Neuronal stem cell (in vitro differentiated cells): Measurements from ENCODE around the gene PSTK.

Source experiments
- DNase-seq: peaks from one replicate; pipeline ENCODE4 v3.0.0-alpha.2; 2013; ENCODE audit warnings: low spot score
- H2AFZ ChIP-seq: one replicate; pipeline ENCODE4 v1.6.1; 2013; ENCODE audit warnings: mild to moderate bottlenecking, low read length, inconsistent platforms
- H2AK5ac ChIP-seq: 2 replicates; pipeline ENCODE4 v1.6.1; 2013; ENCODE audit warnings: low read depth, mild to moderate bottlenecking, inconsistent platforms, low read length, moderate library complexity, mixed read lengths
- H2BK120ac ChIP-seq: 2 replicates; pipeline ENCODE4 v1.6.1; 2013; ENCODE audit warnings: low read depth, mild to moderate bottlenecking, inconsistent platforms, low read length, moderate library complexity, mixed read lengths
- H2BK12ac ChIP-seq: one replicate; pipeline ENCODE4 v1.6.1; 2013; ENCODE audit warnings: low read length, inconsistent platforms
- H2BK15ac ChIP-seq: 2 replicates; pipeline ENCODE4 v1.6.1; 2013; ENCODE audit warnings: mild to moderate bottlenecking, low read length, inconsistent platforms, mixed read lengths
- H2BK5ac ChIP-seq: one replicate; pipeline ENCODE4 v1.6.1; 2013; ENCODE audit warnings: inconsistent platforms, mild to moderate bottlenecking, low read length, moderate library complexity
- H3K14ac ChIP-seq: one replicate; pipeline ENCODE4 v1.6.1; 2013; ENCODE audit warnings: low read length, inconsistent platforms
- H3K18ac ChIP-seq: 2 replicates; pipeline ENCODE4 v1.6.1; 2013; ENCODE audit warnings: low read length, inconsistent platforms
- H3K23ac ChIP-seq: 2 replicates; pipeline ENCODE4 v1.6.1; 2013; ENCODE audit warnings: low read depth, mild to moderate bottlenecking, mixed read lengths, low read length, inconsistent platforms; ENCODE audit not compliant: poor library complexity
- H3K27ac ChIP-seq: replicated peaks from 3 replicates; pipeline ENCODE4 v1.5.1; 2013; ENCODE audit warnings: low read length, inconsistent platforms
- H3K27me3 ChIP-seq, 3 experiments: 2 replicates each; pipeline ENCODE4 v1.6.1; 2013; ENCODE audit warnings: low read length in 3 of 3, mild to moderate bottlenecking in 2 of 3, inconsistent platforms in 1 of 3, low read depth in 1 of 3, mixed read lengths in 1 of 3, moderate library complexity in 1 of 3; ENCODE audit not compliant: control insufficient read depth in 3 of 3, insufficient read depth in 3 of 3
- H3K36me3 ChIP-seq, 2 donors: replicated peaks in 1 of 2; 2 replicates each; pipeline ENCODE4 v1.6.1; 2013; ENCODE audit warnings: low read length in 2 of 2; ENCODE audit not compliant: control insufficient read depth in 2 of 2, insufficient read depth in 2 of 2
- H3K4ac ChIP-seq: 2 replicates; pipeline ENCODE4 v1.6.1; 2013; ENCODE audit warnings: inconsistent platforms, mild to moderate bottlenecking, low read length, moderate library complexity
- H3K4me1 ChIP-seq, 2 donors: 1 replicate in 1 of 2; 2 replicates in 1 of 2; pipeline ENCODE4 v1.6.1; 2013; ENCODE audit warnings: low read length in 2 of 2, low read depth in 1 of 2; ENCODE audit not compliant: control insufficient read depth in 2 of 2, insufficient read depth in 1 of 2
- H3K4me2 ChIP-seq: one replicate; pipeline ENCODE4 v1.6.1; 2013; ENCODE audit warnings: mild to moderate bottlenecking, low read length, inconsistent platforms; ENCODE audit not compliant: insufficient read depth, poor library complexity, severe bottlenecking
- H3K4me3 ChIP-seq, 2 donors: 2 replicates each; pipeline ENCODE4 v1.5.1; 2013; ENCODE audit warnings: low read length in 2 of 2, mild to moderate bottlenecking in 2 of 2, inconsistent platforms in 1 of 2, moderate library complexity in 1 of 2
- H3K79me1 ChIP-seq: one replicate; pipeline ENCODE4 v1.6.1; 2013; ENCODE audit warnings: low read depth, mild to moderate bottlenecking, inconsistent platforms, low read length, moderate library complexity
- H3K9ac ChIP-seq: one replicate; pipeline ENCODE4 v1.6.1; 2013; ENCODE audit warnings: mild to moderate bottlenecking, low read depth, low read length, inconsistent platforms; ENCODE audit not compliant: poor library complexity
- H3K9me3 ChIP-seq, 2 donors: replicated peaks in 1 of 2; 2 replicates each; pipeline versions ENCODE3 to v1.6.1; 2013; ENCODE audit warnings: low read length in 2 of 2, mild to moderate bottlenecking in 2 of 2, inconsistent platforms in 1 of 2, low read depth in 1 of 2, mixed read lengths in 1 of 2, moderate library complexity in 1 of 2; ENCODE audit not compliant: control insufficient read depth in 2 of 2, insufficient read depth in 1 of 2
- H4K8ac ChIP-seq: one replicate; pipeline ENCODE4 v1.6.1; 2013; ENCODE audit warnings: low read depth, mild to moderate bottlenecking, inconsistent platforms, low read length, moderate library complexity
- H4K91ac ChIP-seq: one replicate; pipeline ENCODE4 v1.6.1; 2013; ENCODE audit warnings: low read length, low read depth, mild to moderate bottlenecking, inconsistent platforms; ENCODE audit not compliant: poor library complexity
- WGBS, 2 donors: extraction: QIAGEN DNeasy Blood & Tissue Kit; methylation state at CpG; one replicate each; pipeline ENCODE4 v1.1.7; 2013; ENCODE audit warnings: missing lambda C conversion rate in 2 of 2, mixed read lengths in 1 of 2; ENCODE audit not compliant: insufficient read length in 2 of 2, insufficient replicate concordance in 1 of 2; ENCODE audit errors: extremely low coverage in 2 of 2; 5-methylcytosine and 5-hydroxymethylcytosine counted together

PSTK gene

DNA sequence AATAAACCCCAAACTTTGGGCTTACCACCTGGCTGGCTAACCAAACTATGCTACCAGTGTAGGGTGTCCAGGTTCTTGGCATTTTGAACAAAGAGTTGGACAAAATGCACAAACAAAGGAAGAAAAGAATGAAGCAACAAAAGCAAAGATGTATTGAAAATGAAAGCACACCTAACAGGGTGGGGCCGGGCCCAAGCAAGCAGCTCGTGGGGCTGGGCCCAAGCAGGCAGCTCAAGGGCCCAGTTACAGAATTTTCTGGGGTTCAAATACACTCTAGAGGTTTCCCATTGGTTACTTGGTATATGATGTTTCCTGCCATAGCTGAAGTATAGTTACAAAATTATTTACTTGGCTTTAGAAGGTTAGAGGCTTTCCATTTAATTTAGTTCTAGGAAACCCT, 44.3 kb downstream of the PSTK start:
- H3K9me3 ChIP-seq: no peaks in the 10 kb centered on the region

DNA sequence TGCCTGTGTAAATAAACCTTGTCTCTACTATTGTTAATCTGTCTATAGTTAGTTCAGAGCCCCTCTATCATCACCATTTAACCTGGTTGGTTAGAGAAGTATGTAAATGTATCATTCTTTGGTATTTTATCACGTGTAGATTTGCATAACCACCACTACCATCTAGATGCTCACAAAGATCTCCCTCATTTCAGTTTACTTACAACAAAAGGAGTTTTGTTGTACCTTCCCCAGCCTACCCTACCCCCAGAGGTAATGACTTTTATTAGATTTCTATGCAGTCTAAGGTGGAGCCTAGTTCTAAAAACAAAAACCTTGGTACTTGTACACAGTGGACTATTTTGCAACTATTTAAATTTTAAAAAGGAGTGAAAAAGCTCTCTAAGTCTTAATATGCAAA, 46.1 kb downstream of the PSTK start:
- H3K27ac ChIP-seq: no peak overlapping the region
- H4K91ac ChIP-seq: no peak overlapping the region
- H3K4me2 ChIP-seq: no peak overlapping the region
- H3K9me3 ChIP-seq: no peaks in the 10 kb centered on the region
- no peaks in the 10 kb centered on the region for H3K79me1 ChIP-seq
- no peak overlapping the region for H2AFZ ChIP-seq
- H3K27me3 ChIP-seq: no peaks in the 10 kb centered on the region
- no peak overlapping the region for H2BK12ac ChIP-seq
- H2BK120ac ChIP-seq: no peak overlapping the region
- H3K4me1 ChIP-seq: peaks cover 0 to 5% of the 10 kb centered on the region in 2 donors
- no peak overlapping the region for H3K4ac ChIP-seq
- H3K18ac ChIP-seq: no peak overlapping the region
- no peak overlapping the region for H3K4me3 ChIP-seq
- no peak overlapping the region for H2AK5ac ChIP-seq
- H2BK5ac ChIP-seq: no peak overlapping the region
- H2BK15ac ChIP-seq: no peak overlapping the region
- no peak overlapping the region for H3K14ac ChIP-seq
- H3K9ac ChIP-seq: no peak overlapping the region
- H3K23ac ChIP-seq: no peak overlapping the region
- H4K8ac ChIP-seq: no peak overlapping the region
- WGBS, 2 donors: no CpG with 5 or more reads among the region's 1 CpG
- no peak for DNase-seq
- H3K36me3 ChIP-seq: no peaks in the 10 kb centered on the region

More for the DNA sequence above, 44.3 kb downstream of the PSTK start:
- no peak overlapping the region for H4K8ac ChIP-seq
- no peak overlapping the region for H3K9ac ChIP-seq
- no peak overlapping the region for H2BK15ac ChIP-seq
- H3K4me1 ChIP-seq: peaks cover 0 to 5% of the 10 kb centered on the region in 2 donors
- no peak overlapping the region for H3K14ac ChIP-seq
- H3K27ac ChIP-seq: no peak overlapping the region
- no peak overlapping the region for H3K23ac ChIP-seq
- no peak overlapping the region for H2AK5ac ChIP-seq
- no peak overlapping the region for H3K4ac ChIP-seq
- no peak overlapping the region for H2BK120ac ChIP-seq
- no peaks in the 10 kb centered on the region for H3K36me3 ChIP-seq
- H3K79me1 ChIP-seq: no peaks in the 10 kb centered on the region
- no peak overlapping the region for H2AFZ ChIP-seq
- no peak for DNase-seq
- no peaks in the 10 kb centered on the region for H3K27me3 ChIP-seq
- no peak overlapping the region for H2BK12ac ChIP-seq
- no peak overlapping the region for H3K18ac ChIP-seq
- no CpG with 5 or more reads among the region's 2 CpGs for WGBS, 2 donors
- H2BK5ac ChIP-seq: no peak overlapping the region
- no peak overlapping the region for H3K4me2 ChIP-seq
- H3K4me3 ChIP-seq: no peak overlapping the region
- no peak overlapping the region for H4K91ac ChIP-seq

DNA sequence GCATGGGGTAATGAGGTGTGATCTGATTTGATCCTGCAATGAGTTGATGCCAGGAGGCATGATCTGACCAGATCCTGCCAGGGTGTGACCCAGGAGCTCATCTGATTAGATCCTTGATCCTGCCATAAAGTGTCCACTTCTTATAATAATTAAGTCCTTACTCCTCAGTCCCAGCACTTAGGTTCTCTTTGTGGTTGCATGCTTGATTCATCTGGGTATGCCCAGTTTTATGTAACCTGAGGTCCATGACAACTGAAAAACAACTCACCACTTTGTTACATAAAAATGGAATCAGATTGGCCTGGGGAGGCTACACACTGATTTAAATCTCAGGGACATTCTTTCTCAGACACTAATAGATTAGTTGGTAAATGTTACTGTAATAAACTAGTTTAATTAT, 47.7 kb downstream of the PSTK start:
- no peak overlapping the region for H3K4ac ChIP-seq
- no peak overlapping the region for H2BK5ac ChIP-seq
- no peak overlapping the region for H3K4me3 ChIP-seq
- no peak overlapping the region for H2AK5ac ChIP-seq
- no peak overlapping the region for H3K9ac ChIP-seq
- DNase-seq: no peak
- no peak overlapping the region for H2AFZ ChIP-seq
- H2BK15ac ChIP-seq: no peak overlapping the region
- no peak overlapping the region for H2BK120ac ChIP-seq
- H3K36me3 ChIP-seq: no peaks in the 10 kb centered on the region
- H2BK12ac ChIP-seq: no peak overlapping the region
- H3K4me2 ChIP-seq: no peak overlapping the region
- H3K18ac ChIP-seq: no peak overlapping the region
- no peak overlapping the region for H4K8ac ChIP-seq
- no peaks in the 10 kb centered on the region for H3K79me1 ChIP-seq
- H3K4me1 ChIP-seq: peaks cover 0 to 5% of the 10 kb centered on the region in 2 donors
- H3K23ac ChIP-seq: no peak overlapping the region
- no peak overlapping the region for H4K91ac ChIP-seq
- H3K27me3 ChIP-seq: no peaks in the 10 kb centered on the region
- H3K9me3 ChIP-seq: no peaks in the 10 kb centered on the region
- no peak overlapping the region for H3K27ac ChIP-seq
- no peak overlapping the region for H3K14ac ChIP-seq

DNA sequence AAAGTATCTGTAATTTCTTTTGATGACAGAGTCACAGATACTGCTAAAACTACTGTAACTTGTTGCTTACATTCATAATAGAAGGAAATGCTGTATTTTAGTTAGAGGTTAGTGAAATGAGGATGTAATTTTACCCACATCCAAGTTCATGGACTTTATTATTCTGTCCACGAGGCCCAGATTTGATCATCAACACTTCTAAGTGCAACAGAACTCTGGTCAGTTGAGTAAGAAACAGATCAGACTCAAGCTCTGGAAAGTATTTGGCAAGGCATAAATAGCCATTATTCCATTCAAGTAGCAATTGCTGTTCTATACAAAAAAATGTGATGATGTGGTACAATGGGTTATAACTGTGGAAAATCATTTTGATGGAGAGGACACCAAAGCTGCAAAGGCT, 50.9 kb downstream of the PSTK start:
- Histone ChIP-seq H3K9me3 (no peaks in the 10 kb centered on the region), H3K4me3 (no peak overlapping the region), H3K27me3 (no peaks in the 10 kb centered on the region), H3K14ac (no peak overlapping the region), H2BK12ac (no peak overlapping the region), H2BK5ac (no peak overlapping the region), H3K79me1 (no peaks in the 10 kb centered on the region), H3K4me2 (no peak overlapping the region), H3K36me3 (no peaks in the 10 kb centered on the region), H3K4me1 (no peaks in the 10 kb centered on the region), H3K9ac (no peak overlapping the region), H2AFZ (no peak overlapping the region), H4K91ac (no peak overlapping the region), H2BK120ac (no peak overlapping the region), H2AK5ac (no peak overlapping the region), H2BK15ac (no peak overlapping the region), H3K18ac (no peak overlapping the region), H4K8ac (no peak overlapping the region), H3K27ac (no peak overlapping the region), H3K23ac (no peak overlapping the region), H3K4ac (no peak overlapping the region)
- WGBS, 2 donors: no CpG with 5 or more reads among the region's 1 CpG
- DNase-seq: no peak
